SK-N-SH (cell line): ENCODE data around the gene STK16. TPM values are rescaled to one million over a fixed set of nuclear protein-coding genes. Genes with fewer than 3 reads are reported as not detected.

Experiments used
- CTCF ChIA-PET: fragments of 300-600, 350-600 bp; formaldehyde crosslinking; extraction: SDS; loops from one replicate; lab custom pipeline; 2021; lab: Yijun Ruan, JAX
- POLR2A ChIA-PET: fragments of 350-600 bp; sonication (Branson Sonifier 250); formaldehyde crosslinking; extraction: SDS; loops from one replicate; lab custom pipeline; 2020; ENCODE audit warnings: antibody characterized with exemption, inconsistent platforms; lab: Yijun Ruan, JAX
- DNase-seq: peaks from one replicate; pipeline ENCODE4 v3.0.0; 2012
- H2AFZ ChIP-seq: fragments of 200-600 bp; sonication (generic); 2 replicates; pipeline ENCODE4 v1.8.1; 2016; ENCODE audit warnings: antibody characterized with exemption, mild to moderate bottlenecking, low read depth
- H3F3A ChIP-seq: fragments of 200-600 bp; sonication (generic); replicated peaks from 2 replicates; pipeline ENCODE3; 2016; ENCODE audit warnings: antibody characterized with exemption, mild to moderate bottlenecking; ENCODE audit not compliant: insufficient read depth
- H3K27ac ChIP-seq, 2 experiments: fragments of 200-500 bp in 1 of 2; fragments of 200-600 bp in 1 of 2; sonication (Bioruptor generic) in 1 of 2; sonication (generic), shearing (Covaris generic) in 1 of 2; 2 replicates each; pipeline versions ENCODE4 v1.5.1 to v1.6.1; 2014 to 2016; ENCODE audit warnings: low read depth in 2 of 2, inconsistent platforms in 1 of 2, low read length in 1 of 2, mild to moderate bottlenecking in 1 of 2, mixed read lengths in 1 of 2
- H3K27me3 ChIP-seq: fragments of 200-600 bp; sonication (generic), shearing (Covaris generic); 2 replicates; pipeline ENCODE4 v1.6.1; 2016; ENCODE audit warnings: mixed run types; ENCODE audit not compliant: insufficient read depth
- H3K36me3 ChIP-seq, 2 experiments: fragments of 200-500 bp in 1 of 2; fragments of 200-600 bp in 1 of 2; sonication (Bioruptor generic) in 1 of 2; sonication (generic) in 1 of 2; replicated peaks in 1 of 2; 2 replicates each; pipeline versions ENCODE3 to v1.5.1; 2014 to 2016; ENCODE audit warnings: low read length in 1 of 2, mild to moderate bottlenecking in 1 of 2; ENCODE audit not compliant: insufficient read depth in 2 of 2, control insufficient read depth in 1 of 2
- H3K4me1 ChIP-seq, 2 experiments: fragments of 200-500 bp in 1 of 2; fragments of 200-600 bp in 1 of 2; sonication (Bioruptor generic) in 1 of 2; sonication (generic), shearing (Covaris generic) in 1 of 2; 2 replicates each; pipeline versions ENCODE4 v1.5.1 to v1.6.1; 2014 to 2016; ENCODE audit warnings: low read depth in 1 of 2, low read length in 1 of 2, mixed run types in 1 of 2; ENCODE audit not compliant: insufficient read depth in 2 of 2, control insufficient read depth in 1 of 2
- H3K4me2 ChIP-seq: fragments of 200-600 bp; sonication (generic), shearing (Covaris generic); 2 replicates; pipeline ENCODE4 v1.6.1; 2017; ENCODE audit warnings: mixed run types
- H3K4me3 ChIP-seq, 2 experiments: fragments of 200-500 bp in 1 of 2; fragments of 200-600 bp in 1 of 2; sonication (Bioruptor generic) in 1 of 2; sonication (generic), shearing (Covaris generic) in 1 of 2; 2 replicates each; pipeline versions ENCODE4 v1.5.1 to v1.8.1; 2014 to 2016; ENCODE audit warnings: low read depth in 2 of 2, inconsistent platforms in 1 of 2, low read length in 1 of 2, mild to moderate bottlenecking in 1 of 2, mixed read lengths in 1 of 2, moderate library complexity in 1 of 2
- H3K79me2 ChIP-seq: fragments of 200-600 bp; sonication (generic); 2 replicates; pipeline ENCODE4 v1.8.1; 2017; ENCODE audit warnings: mild to moderate bottlenecking; ENCODE audit not compliant: insufficient read depth
- H3K9ac ChIP-seq: fragments of 200-600 bp; sonication (generic); 2 replicates; pipeline ENCODE4 v1.6.1; 2017; ENCODE audit warnings: mixed run types
- H3K9me2 ChIP-seq: fragments of 200-600 bp; sonication (generic); 2 replicates; pipeline ENCODE4 v1.6.1; 2017; ENCODE audit warnings: mixed run types
- H3K9me3 ChIP-seq: fragments of 200-600 bp; sonication (generic); 2 replicates; pipeline ENCODE4 v1.6.1; 2017; ENCODE audit warnings: mixed run types, mild to moderate bottlenecking, moderate library complexity
- H4K20me1 ChIP-seq: fragments of 200-600 bp; sonication (generic); 2 replicates; pipeline ENCODE4 v1.6.1; 2017; ENCODE audit warnings: mild to moderate bottlenecking, mixed run types; ENCODE audit not compliant: insufficient read depth
- CHD2 ChIP-seq: fragments of 150-350 bp; IDR thresholded peaks from 2 replicates; pipeline ENCODE4 v1.6.1; 2018; ENCODE audit warnings: low read length; ENCODE audit not compliant: partially characterized antibody
- EZH2phosphoT487 ChIP-seq: fragments of 200-600 bp; sonication (generic); IDR thresholded peaks from 2 replicates; pipeline ENCODE4 v1.6.1; 2017; ENCODE audit warnings: low read depth, mixed run types, mild to moderate bottlenecking, antibody characterized with exemption, moderate library complexity, borderline replicate concordance
- JUND ChIP-seq: IDR thresholded peaks from 2 replicates; pipeline ENCODE4 v1.4.0; 2012
- MXI1 ChIP-seq: IDR thresholded peaks from 2 replicates; pipeline ENCODE4 v1.6.1; 2012; ENCODE audit warnings: mild to moderate bottlenecking, low read depth, low read length, improper control_type of control experiment
- NRF1 ChIP-seq: IDR thresholded peaks from 2 replicates; pipeline ENCODE4 v1.6.1; 2012; ENCODE audit warnings: low read depth, mild to moderate bottlenecking, low read length
- RAD21 ChIP-seq: IDR thresholded peaks from 2 replicates; pipeline ENCODE4 v1.6.1; 2012; ENCODE audit warnings: mild to moderate bottlenecking, low read length
- RCOR1 ChIP-seq: fragments of 150-350 bp; IDR thresholded peaks from 2 replicates; pipeline ENCODE4 v1.6.1; 2017; ENCODE audit warnings: antibody characterized with exemption, low read length
- SMC3 ChIP-seq: IDR thresholded peaks from 2 replicates; pipeline ENCODE4 v1.6.1; 2012; ENCODE audit warnings: low read depth, low read length, improper control_type of control experiment
- TAF1 ChIP-seq: IDR thresholded peaks from 2 replicates; pipeline ENCODE4 v1.6.1; 2012; ENCODE audit warnings: low read depth, mild to moderate bottlenecking, low read length, moderate library complexity, borderline replicate concordance
- WGBS: methylation state at CpG from one replicate; pipeline ENCODE4 v1.1.6; 2017; ENCODE audit warnings: low lambda C conversion rate; 5-methylcytosine and 5-hydroxymethylcytosine counted together
- polyA plus RNA-seq, 3 experiments: library from polyadenylated mRNA; depleted of rRNA; stranded (reverse); fragments of >200 nt; gene quantifications; 2 replicates each; pipeline ENCODE4 v1.2.3, GENCODE V29; 2012
- TF ChIP-seq, protein P1 (sequence below): fragments of 200-600 bp; sonication (generic); IDR thresholded peaks from 2 replicates; pipeline ENCODE4 v1.6.1; 2017; ENCODE audit warnings: antibody characterized with exemption, mild to moderate bottlenecking, moderate library complexity

The STK16 gene
- polyA plus RNA-seq, 1 of the 3 experiments (the other 2 are of a cell fraction), result 57.6 TPM

DNA sequence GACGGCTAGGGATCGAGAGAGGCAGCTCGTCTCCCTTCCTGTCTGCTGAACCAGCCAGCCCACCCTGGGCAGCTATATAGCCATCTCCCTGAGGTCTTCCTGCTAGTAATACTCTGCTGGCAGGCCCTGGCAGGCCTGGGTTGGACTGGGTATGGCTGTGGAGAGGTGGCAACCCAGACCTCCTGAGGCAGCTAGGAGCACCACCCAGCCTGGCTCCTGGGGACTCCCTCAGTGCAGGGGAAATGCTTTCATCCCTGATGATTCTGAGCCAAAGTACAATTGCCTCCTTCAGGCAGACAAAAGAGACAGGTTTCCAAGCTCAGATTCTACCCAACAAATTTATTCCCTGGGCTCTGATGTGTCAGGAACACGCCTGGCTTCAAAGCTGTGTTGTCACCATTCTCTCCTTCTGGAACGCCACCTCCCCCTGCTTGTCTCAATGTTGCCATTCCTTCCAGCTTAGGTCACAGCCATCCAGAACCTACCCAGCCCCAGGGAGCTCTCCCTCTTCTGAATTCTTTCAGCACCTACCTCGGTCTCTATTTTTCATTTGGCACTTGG, 29.2 kb downstream of the STK16 start:
- no peaks in the 10 kb centered on the region for H3K79me2 ChIP-seq
- H3K36me3 ChIP-seq, result no peaks in the 10 kb centered on the region
- H3K9ac ChIP-seq, result peak overlapping the region; percentile 52; the same call in 1 of the 2 replicates
- no peak for DNase-seq
- H3K9me2 ChIP-seq, result no peaks in the 10 kb centered on the region
- H3K27me3 ChIP-seq, result no peaks in the 10 kb centered on the region
- 51% methylated on average over 6 of the region's 6 CpGs for WGBS
- peak overlapping the region; percentile 55; the same call in 1 of the 2 replicates for H2AFZ ChIP-seq
- 0 out of 4 replicates have a peak overlapping the region, but pooled peaks of 1 of the 2 experiments have one; percentile 1 for H3K4me3 ChIP-seq
- peaks cover 18% of the 10 kb centered on the region for H3F3A ChIP-seq
- no peak for TF ChIP-seq RCOR1
- peak; percentile 30; the same call in 1 of the 2 replicates for TF ChIP-seq JUND
- peaks cover 21 to 26% of the 10 kb centered on the region in 2 experiments for H3K4me1 ChIP-seq
- no peaks in the 10 kb centered on the region for H4K20me1 ChIP-seq
- ChIA-PET CTCF (interaction anchor here (0.9 to 15.4 kb wide), 4 partner anchors 18 to 170 kb away, joined by 3 to 312 read pairs (median 6); no protein-coding TSS in a partner anchor), POLR2A (interaction anchor here (0.6 to 1.0 kb wide), 2 partner anchors 56 to 190 kb away, joined by 3 to 4 read pairs; no protein-coding TSS in a partner anchor)
- H3K27ac ChIP-seq, result peak overlapping the region in 1 of 2 experiments; percentile 59; a peak in 2 of 4 replicates
- H3K4me2 ChIP-seq, result peak overlapping the region; percentile 49
- no peaks in the 10 kb centered on the region for H3K9me3 ChIP-seq

DNA sequence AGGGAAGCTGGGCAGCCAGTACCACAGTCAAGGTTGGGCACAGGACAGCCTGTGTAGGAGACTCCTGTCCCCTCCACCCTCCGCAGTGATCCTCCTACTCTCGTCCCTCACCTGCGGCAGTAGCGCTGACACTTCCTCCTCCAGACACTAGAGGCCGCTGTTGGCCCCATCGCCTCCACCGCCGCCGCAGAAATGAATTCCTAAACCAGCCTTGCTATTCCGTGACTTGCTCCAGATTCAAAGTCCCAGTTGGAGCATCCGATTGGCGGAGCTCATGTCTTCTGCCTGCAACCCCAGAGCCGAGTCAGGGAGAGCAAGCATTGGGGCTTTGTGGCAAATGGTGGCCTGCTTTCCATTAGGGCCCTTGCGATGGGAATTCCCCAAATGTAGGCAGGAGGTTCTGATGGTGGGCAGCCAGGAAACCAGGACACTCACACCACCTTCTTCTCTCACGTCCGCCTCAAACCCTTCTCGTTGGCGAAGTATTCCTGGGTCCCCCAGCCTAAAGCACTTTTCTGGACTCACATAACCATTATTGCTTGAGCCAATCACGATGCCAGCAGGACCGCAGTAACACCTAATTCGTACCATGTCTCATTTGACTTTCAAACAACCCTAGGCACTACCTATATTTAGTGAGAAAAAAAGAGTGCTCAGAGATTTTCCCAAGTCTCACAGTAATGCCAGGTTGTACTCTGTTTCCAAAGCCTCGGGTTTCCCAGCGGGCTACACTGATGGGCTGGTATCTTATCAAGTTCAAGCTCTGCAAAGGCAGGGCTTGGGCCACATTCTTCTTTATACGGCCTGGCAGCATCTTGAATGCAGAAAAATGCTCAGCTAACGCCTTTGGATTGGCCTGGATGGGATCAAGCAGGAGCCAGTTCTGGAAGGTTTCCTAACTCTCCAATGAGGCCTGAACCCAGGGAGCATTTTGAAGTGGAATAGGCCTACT, 32.7 kb downstream of the STK16 start:
- Histone ChIP-seq H3K9me2 (no peaks in the 10 kb centered on the region), H3K36me3 (peaks cover 14 to 20% of the 10 kb centered on the region in 2 experiments), H3K27me3 (no peaks in the 10 kb centered on the region), H2AFZ (peak overlapping the region; percentile 80; the same call in 1 of the 2 replicates), H4K20me1 (no peaks in the 10 kb centered on the region), H3K9me3 (no peaks in the 10 kb centered on the region), H3K4me3 (peak overlapping the region in 1 of 2 experiments; percentile 21; a peak in 3 of 4 replicates), H3K9ac (peak overlapping the region; percentile 87), H3K4me1 (peaks cover 24 to 27% of the 10 kb centered on the region in 2 experiments), H3F3A (peaks cover 18% of the 10 kb centered on the region), H3K4me2 (peak overlapping the region; percentile 95), H3K27ac (peak overlapping the region; percentile 88 to 91; a peak in 3 of 4 replicates), H3K79me2 (peaks cover 9% of the 10 kb centered on the region; the same call in 1 of the 2 replicates)
- TF ChIP-seq RAD21, result peak; percentile 73
- no peak for TF ChIP-seq EZH2phosphoT487
- TF ChIP-seq MXI1, result peak; percentile 20; the same call in 1 of the 2 replicates
- TF ChIP-seq CHD2, result peak; percentile 19
- 0 out of 2 replicates have a peak, but pooled peaks have one; percentile 7 for TF ChIP-seq TAF1
- TF ChIP-seq SMC3, result peak; percentile 57
- TF ChIP-seq, protein P1, sequence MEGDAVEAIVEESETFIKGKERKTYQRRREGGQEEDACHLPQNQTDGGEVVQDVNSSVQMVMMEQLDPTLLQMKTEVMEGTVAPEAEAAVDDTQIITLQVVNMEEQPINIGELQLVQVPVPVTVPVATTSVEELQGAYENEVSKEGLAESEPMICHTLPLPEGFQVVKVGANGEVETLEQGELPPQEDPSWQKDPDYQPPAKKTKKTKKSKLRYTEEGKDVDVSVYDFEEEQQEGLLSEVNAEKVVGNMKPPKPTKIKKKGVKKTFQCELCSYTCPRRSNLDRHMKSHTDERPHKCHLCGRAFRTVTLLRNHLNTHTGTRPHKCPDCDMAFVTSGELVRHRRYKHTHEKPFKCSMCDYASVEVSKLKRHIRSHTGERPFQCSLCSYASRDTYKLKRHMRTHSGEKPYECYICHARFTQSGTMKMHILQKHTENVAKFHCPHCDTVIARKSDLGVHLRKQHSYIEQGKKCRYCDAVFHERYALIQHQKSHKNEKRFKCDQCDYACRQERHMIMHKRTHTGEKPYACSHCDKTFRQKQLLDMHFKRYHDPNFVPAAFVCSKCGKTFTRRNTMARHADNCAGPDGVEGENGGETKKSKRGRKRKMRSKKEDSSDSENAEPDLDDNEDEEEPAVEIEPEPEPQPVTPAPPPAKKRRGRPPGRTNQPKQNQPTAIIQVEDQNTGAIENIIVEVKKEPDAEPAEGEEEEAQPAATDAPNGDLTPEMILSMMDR, result peak; percentile 94
- no peak for TF ChIP-seq NRF1
- WGBS, result 43% methylated on average over 22 of the region's 25 CpGs
- POLR2A ChIA-PET, result interaction anchor here (1.0 to 1.6 kb wide), 7 partner anchors 8 to 111 kb away, joined by 3 to 6 read pairs (median 5); partner anchors contain the start of genes ABCB6, CNPPD1, GLB1L and STK16
- CTCF ChIA-PET, result interaction anchor here (0.5 to 15.4 kb wide), 45 partner anchors 9 to 390 kb away, joined by 3 to 312 read pairs (median 5); partner anchors contain the start of genes ABCB6, ANKZF1, CHPF and GLB1L
- peak; percentile 81 for DNase-seq
